NT2/D1 (cell line): ENCODE data around the gene MCAT.

Experiments
- DNase-seq: peaks from one replicate; pipeline ENCODE4 v3.0.0-alpha.2; 2011; ENCODE audit warnings: low read depth, low spot score
- H3K27me3 ChIP-seq: 2 replicates; pipeline ENCODE4 v1.6.0; 2011; ENCODE audit warnings: mild to moderate bottlenecking; ENCODE audit not compliant: insufficient read length, insufficient read depth
- H3K36me3 ChIP-seq: 2 replicates; pipeline ENCODE4 v1.6.1; 2011; ENCODE audit warnings: mild to moderate bottlenecking, low read length, mixed read lengths; ENCODE audit not compliant: insufficient read depth, insufficient read length
- H3K4me1 ChIP-seq: 2 replicates; pipeline ENCODE4 v1.5.1; 2011; ENCODE audit not compliant: insufficient read depth, insufficient read length
- H3K4me3 ChIP-seq: 2 replicates; pipeline ENCODE4 v1.5.1; 2011; ENCODE audit warnings: low read depth; ENCODE audit not compliant: insufficient read length
- H3K9ac ChIP-seq: 2 replicates; pipeline ENCODE4 v1.6.0; 2011; ENCODE audit warnings: low read depth; ENCODE audit not compliant: insufficient read length
- H3K9me3 ChIP-seq: 2 replicates; pipeline ENCODE4 v1.5.1; 2011; ENCODE audit warnings: mild to moderate bottlenecking, low read length; ENCODE audit not compliant: insufficient read depth
- SUZ12 ChIP-seq: IDR thresholded peaks from 2 replicates; pipeline ENCODE4 v1.6.1; 2011; ENCODE audit not compliant: insufficient read length, insufficient read depth; ENCODE audit errors: extremely low read depth
- YY1 ChIP-seq: IDR thresholded peaks from 2 replicates; pipeline ENCODE4 v1.6.1; 2011; ENCODE audit not compliant: insufficient read length, insufficient read depth
- ZNF274 ChIP-seq: IDR thresholded peaks from 2 replicates; pipeline ENCODE4 v1.6.1; 2011; ENCODE audit warnings: mild to moderate bottlenecking, low read depth, low read length

Gene MCAT

GRCh38 chr22:43179146-43179910 lies 36.1 kb upstream of the MCAT start:
- Histone ChIP-seq H3K27me3 (no peaks in the 10 kb centered on the region), H3K4me3 (no peak overlapping the region), H3K9ac (no peak overlapping the region), H3K36me3 (peaks cover 84% of the 10 kb centered on the region), H3K9me3 (no peaks in the 10 kb centered on the region), H3K4me1 (no peaks in the 10 kb centered on the region)
- no peak for DNase-seq
- TF ChIP-seq SUZ12 (no peak), ZNF274 (no peak), YY1 (no peak)

- DNase-seq: no peak
- Histone ChIP-seq H3K4me3 (no peak overlapping the region), H3K36me3 (peaks cover 90% of the 10 kb centered on the region)
These were observed 34.3 kb upstream of the MCAT start for GRCh38 chr22:43177479-43177878.

GRCh38 chr22:43176090-43176489 lies 32.9 kb upstream of the MCAT start:
- H3K36me3 ChIP-seq: peaks cover 90% of the 10 kb centered on the region
- DNase-seq: no peak
- H3K9ac ChIP-seq: no peak overlapping the region
- H3K9me3 ChIP-seq: no peaks in the 10 kb centered on the region
- H3K4me3 ChIP-seq: no peak overlapping the region
- H3K4me1 ChIP-seq: no peaks in the 10 kb centered on the region
- TF ChIP-seq YY1 (no peak), SUZ12 (no peak), ZNF274 (no peak)
- H3K27me3 ChIP-seq: no peaks in the 10 kb centered on the region

More at GRCh38 chr22:43177479-43177878, 34.3 kb upstream of the MCAT start:
- TF ChIP-seq SUZ12: no peak
- no peak for TF ChIP-seq ZNF274
- no peak for TF ChIP-seq YY1
- no peaks in the 10 kb centered on the region for H3K9me3 ChIP-seq
- no peaks in the 10 kb centered on the region for H3K27me3 ChIP-seq
- no peaks in the 10 kb centered on the region for H3K4me1 ChIP-seq
- no peak overlapping the region for H3K9ac ChIP-seq

- H3K36me3 ChIP-seq: peaks cover 90% of the 10 kb centered on the region
- H3K9me3 ChIP-seq: no peaks in the 10 kb centered on the region
- H3K9ac ChIP-seq: no peak overlapping the region
- no peak for TF ChIP-seq SUZ12
- no peak for TF ChIP-seq YY1
- TF ChIP-seq ZNF274: no peak
- H3K27me3 ChIP-seq: no peaks in the 10 kb centered on the region
- no peaks in the 10 kb centered on the region for H3K4me1 ChIP-seq
- no peak for DNase-seq
- H3K4me3 ChIP-seq: no peak overlapping the region
These were observed 31.8 kb upstream of the MCAT start for GRCh38 chr22:43174941-43175531.

GRCh38 chr22:43173976-43174720 lies 30.9 kb upstream of the MCAT start:
- TF ChIP-seq ZNF274 (no peak), SUZ12 (no peak), YY1 (no peak)
- H3K36me3 ChIP-seq: peaks cover 90% of the 10 kb centered on the region
- no peak overlapping the region for H3K4me3 ChIP-seq
- H3K27me3 ChIP-seq: no peaks in the 10 kb centered on the region
- H3K9me3 ChIP-seq: no peaks in the 10 kb centered on the region
- no peaks in the 10 kb centered on the region for H3K4me1 ChIP-seq
- H3K9ac ChIP-seq: no peak overlapping the region
- no peak for DNase-seq

- Histone ChIP-seq H3K36me3 (peaks cover 90% of the 10 kb centered on the region), H3K9ac (no peak overlapping the region), H3K27me3 (no peaks in the 10 kb centered on the region), H3K4me3 (no peak overlapping the region), H3K9me3 (no peaks in the 10 kb centered on the region), H3K4me1 (no peaks in the 10 kb centered on the region)
- no peak for TF ChIP-seq YY1
- no peak for TF ChIP-seq SUZ12
- TF ChIP-seq ZNF274: no peak
- DNase-seq: no peak
These were observed 30.4 kb upstream of the MCAT start for GRCh38 chr22:43173566-43173965.

GRCh38 chr22:43172191-43172590 lies 29.0 kb upstream of the MCAT start:
- Histone ChIP-seq H3K4me1 (no peaks in the 10 kb centered on the region), H3K4me3 (no peak overlapping the region), H3K36me3 (peaks cover 93% of the 10 kb centered on the region), H3K9ac (no peak overlapping the region), H3K9me3 (no peaks in the 10 kb centered on the region), H3K27me3 (no peaks in the 10 kb centered on the region)
- no peak for TF ChIP-seq YY1
- no peak for TF ChIP-seq ZNF274
- DNase-seq: no peak
